Head of caudate nucleus (tissue), 42 donors: ENCODE results near the gene COL6A3.

Experiments used
- DNase-seq, 42 donors: peaks; one replicate each; pipeline versions ENCODE4 v3.0.0 to v3.0.0-alpha.2; 2020 to 2021; ENCODE audit warnings: mixed read lengths in 7 of 42
- intact Hi-C: fragments of 100-400 bp; cut with DNase I; formaldehyde crosslinking; loops from one replicate; pipeline ENCODE4 v1.15.0; 2022

COL6A3 gene

GRCh38 chr2:237327175-237327950, 86.6 kb downstream of the COL6A3 start:
- intact Hi-C loops, result no loop called here
- no peak for DNase-seq

DNA sequence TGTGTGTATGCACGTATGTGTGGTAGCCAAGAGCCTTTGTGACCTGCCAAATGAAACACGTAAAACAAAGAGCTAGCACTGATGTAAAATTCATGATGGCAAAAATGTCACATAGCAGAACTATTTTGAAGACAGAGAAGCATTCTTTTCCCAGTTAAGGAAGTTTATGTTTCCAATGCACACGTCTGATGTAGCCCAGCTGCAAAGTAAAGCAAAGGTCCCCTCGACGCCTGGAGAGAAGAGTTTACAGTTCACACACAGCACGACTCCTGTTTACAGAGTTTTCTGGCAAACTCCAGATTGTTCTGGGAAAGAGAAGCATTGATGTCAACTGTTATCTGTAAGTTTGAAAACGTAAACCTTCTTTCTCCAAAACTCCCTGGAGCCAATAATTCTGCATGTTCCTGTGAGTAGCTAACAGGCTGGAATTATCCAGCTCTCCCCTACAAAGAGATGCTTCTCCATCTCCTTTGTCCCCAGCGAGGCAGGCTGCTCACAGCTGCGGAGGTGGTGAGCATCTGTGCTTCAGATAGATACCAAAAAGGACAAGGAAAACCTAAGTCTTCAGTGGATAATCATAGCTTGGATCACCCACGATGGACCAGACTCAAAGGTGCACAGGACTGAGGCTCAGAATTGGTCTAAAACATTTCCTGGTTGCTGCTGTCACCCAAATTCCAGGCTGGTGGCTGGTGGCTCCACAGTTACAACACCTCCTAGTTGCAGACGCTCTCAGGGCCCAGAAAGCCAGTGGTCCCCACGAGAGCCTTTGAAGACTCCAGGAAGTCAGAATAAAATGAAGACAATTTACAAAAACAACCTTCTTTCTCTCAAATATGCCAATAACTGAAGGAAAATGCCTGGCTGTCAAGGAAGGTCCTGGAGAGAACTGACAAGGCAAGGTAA, 87.4 kb downstream of the COL6A3 start:
- intact Hi-C loops, result no loop called here

GRCh38 chr2:237324837-237325236, 89.1 kb downstream of the COL6A3 start:
- intact Hi-C loops, result no loop called here
- DNase-seq, result no peak

More for the DNA sequence above, 87.4 kb downstream of the COL6A3 start:
- DNase-seq, result no peak

GRCh38 chr2:237324405-237324831, 89.5 kb downstream of the COL6A3 start:
- no peak for DNase-seq
- intact Hi-C loops, result no loop called here

GRCh38 chr2:237323656-237324055, 90.3 kb downstream of the COL6A3 start:
- intact Hi-C loops, result no loop called here
- DNase-seq, result no peak

DNA sequence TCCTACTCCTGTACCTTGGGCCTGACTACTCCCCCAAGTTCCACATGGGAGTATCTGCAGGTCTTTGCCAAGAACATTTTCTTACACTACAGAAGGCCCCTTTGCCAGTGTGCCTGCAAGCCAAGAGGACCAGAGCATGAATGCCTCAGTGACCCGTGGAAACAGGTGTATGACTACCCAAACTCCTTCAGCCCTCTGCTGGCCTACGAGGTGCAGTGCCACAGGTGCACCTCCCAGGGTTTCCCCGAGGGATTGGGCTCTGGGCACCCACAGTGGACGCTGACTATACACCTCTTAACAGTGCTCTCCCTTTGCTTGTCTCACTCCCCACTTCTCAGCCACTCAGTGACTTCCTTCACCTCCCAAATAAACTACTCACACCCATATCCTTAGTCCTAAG, 91.4 kb downstream of the COL6A3 start:
- no peak for DNase-seq
- intact Hi-C loops, result no loop called here

GRCh38 chr2:237321746-237322145, 92.2 kb downstream of the COL6A3 start:
- intact Hi-C loops, result no loop called here

DNA sequence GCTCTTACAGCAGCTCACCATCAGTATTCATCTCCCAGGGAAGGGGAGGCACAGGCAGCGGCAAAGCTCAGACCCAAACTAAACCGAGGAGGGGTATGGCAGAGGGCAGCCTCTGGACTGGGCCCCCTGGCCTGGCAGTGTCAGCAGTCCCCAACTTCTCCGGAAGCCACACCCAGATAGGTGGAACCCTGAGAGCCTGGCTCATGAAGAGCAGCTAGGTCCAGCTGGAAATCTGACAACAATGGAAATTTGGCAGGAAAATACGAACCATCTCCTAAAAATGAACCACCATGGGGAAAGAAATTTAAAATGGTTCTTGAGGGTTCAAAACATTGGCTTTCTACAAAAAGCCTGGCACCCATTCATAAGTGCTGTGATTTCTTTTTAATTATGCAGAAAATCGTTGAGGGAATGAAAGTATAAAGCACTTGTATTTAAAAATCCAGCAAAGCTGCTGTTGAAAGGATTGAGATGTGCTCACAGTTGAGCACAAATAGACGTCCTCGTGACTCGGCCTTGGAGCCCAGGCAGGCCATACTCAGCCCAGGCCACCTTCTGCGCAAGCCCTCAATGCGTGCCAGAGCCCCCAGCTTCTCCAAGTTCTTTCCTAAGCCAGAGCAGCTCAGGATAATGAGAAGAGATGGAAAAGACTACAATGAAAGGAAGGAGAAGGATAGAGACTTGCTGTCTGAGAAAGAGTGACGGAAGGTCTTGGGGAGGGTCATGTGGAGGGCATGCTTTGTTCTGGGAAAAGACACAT, 93.0 kb downstream of the COL6A3 start:
- peak in 7 of 42 donors; percentile 7 to 54 (median 25) for DNase-seq
- intact Hi-C loops, result no loop called here

More at GRCh38 chr2:237321746-237322145, 92.2 kb downstream of the COL6A3 start:
- no peak for DNase-seq

GRCh38 chr2:237319887-237320286, 94.1 kb downstream of the COL6A3 start:
- no peak for DNase-seq
- intact Hi-C loops, result no loop called here

- intact Hi-C loops, result no loop called here
- DNase-seq, result no peak
Observed at GRCh38 chr2:237319086-237319820, 94.7 kb downstream of the COL6A3 start.

- no peak for DNase-seq
- intact Hi-C loops, result no loop called here
Observed at GRCh38 chr2:237316339-237316738, 97.6 kb downstream of the COL6A3 start.

DNA sequence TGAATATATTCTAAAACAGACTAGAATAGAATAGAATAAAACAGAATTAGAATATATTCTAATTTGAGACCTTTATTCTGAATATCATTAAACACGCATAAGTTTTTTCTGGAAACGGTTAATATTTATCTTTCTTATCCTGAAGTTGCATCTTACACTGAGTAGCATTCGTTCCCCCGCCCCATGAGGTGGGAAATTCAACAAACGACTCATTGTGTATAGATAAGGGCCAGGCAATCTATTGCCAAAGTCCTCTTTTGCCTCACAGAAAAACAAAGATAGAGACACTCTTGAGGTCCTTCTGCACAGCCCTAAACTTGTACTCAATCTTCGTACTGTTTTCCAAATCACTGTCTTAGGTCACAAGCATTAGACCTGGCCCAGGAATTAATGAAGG, 98.1 kb downstream of the COL6A3 start:
- no peak for DNase-seq
- intact Hi-C loops, result no loop called here

GRCh38 chr2:237315170-237315828, 98.7 kb downstream of the COL6A3 start:
- peak; percentile 11 to 76 (median 57) for DNase-seq
- intact Hi-C loops, result no loop called here

- intact Hi-C loops, result no loop called here
- DNase-seq, result no peak
Observed at GRCh38 chr2:237314681-237315080, 99.3 kb downstream of the COL6A3 start.

DNA sequence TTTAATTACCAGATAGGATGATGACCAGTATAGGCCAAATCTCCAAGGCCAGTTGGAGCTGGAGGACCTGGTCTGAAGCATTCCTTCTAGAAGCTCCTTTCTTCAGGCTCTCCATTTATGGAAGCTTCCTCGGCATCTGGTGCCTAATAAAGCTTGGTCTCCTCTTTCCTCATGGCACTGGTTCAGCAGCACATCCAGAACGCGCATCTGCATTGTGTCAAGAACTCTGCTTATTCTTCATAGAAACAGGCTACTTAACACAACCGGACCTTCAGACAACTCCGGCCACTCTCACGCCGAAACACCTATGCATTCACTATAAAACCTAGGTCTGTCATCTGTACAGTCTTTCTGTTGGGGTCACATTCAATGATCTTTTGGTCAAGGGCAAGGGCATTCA, 99.8 kb downstream of the COL6A3 start:
- intact Hi-C loops, result no loop called here
- DNase-seq, result no peak

DNA sequence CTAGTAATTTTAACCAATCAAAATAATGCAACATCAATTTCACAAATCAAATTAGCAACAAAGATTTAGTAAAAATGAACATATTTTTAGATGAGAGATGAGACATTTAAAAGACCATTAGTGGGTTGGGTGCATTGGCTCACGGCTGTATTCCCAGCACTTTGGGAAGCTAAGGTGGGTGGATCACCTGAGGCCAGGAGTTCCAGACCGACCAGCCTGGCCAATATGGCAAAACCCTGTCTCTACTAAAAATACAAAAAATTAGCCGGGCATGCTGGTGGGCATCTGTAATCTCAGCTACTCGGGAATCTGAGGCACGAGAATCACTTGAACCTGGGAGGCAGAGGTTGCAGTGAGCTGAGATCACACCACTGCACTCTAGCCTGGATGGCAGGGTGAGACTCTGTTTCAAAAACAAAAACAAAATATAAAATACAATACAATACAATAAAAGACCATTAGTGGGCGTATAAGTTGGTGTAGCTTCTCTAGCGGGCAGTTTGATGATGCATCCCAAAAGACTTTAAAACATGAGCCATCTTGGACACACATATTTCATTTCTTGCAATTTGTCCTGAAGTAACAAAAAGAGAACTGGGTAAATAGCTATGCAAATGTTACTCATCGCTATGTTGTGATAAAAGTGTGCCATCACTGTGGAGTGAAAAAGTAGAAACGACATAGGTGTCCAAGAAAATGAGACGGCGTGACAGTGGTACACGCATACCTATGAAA, 101.8 kb downstream of the COL6A3 start:
- DNase-seq, result peak in 1 of 42 donors; percentile 25
- intact Hi-C loops, result no loop called here

- intact Hi-C loops, result no loop called here
- no peak for DNase-seq
Observed at GRCh38 chr2:237310515-237311114, 103.3 kb downstream of the COL6A3 start.
